Smooth muscle cell of the brain vasculature (primary cell): ENCODE data around the gene CROCC2.

Experiments
- DNase-seq: peaks from one replicate; pipeline ENCODE4 v3.0.0-alpha.2; 2012; ENCODE audit warnings: low read depth, low spot score

CROCC2 gene

DNA sequence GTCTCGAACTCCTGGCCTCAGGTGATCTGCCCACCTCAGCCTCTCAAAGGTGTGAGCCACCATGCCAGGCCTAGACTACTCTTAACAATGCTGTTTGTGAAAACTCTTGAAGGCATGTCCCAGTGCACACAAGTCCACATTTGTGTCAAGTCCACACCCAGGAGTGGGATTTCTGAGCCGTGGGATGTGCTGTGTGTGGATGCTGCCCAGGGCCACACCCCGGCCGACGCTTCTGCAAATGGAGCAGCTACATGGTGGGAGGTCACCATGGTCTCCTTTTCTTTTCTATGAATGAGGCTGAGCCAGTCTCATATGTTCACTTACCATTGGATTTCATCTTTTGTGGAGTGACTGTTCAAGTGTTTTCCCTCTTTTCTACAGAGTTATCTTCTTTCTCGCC, 108.1 kb downstream of the CROCC2 start:
- no peak for DNase-seq

DNA sequence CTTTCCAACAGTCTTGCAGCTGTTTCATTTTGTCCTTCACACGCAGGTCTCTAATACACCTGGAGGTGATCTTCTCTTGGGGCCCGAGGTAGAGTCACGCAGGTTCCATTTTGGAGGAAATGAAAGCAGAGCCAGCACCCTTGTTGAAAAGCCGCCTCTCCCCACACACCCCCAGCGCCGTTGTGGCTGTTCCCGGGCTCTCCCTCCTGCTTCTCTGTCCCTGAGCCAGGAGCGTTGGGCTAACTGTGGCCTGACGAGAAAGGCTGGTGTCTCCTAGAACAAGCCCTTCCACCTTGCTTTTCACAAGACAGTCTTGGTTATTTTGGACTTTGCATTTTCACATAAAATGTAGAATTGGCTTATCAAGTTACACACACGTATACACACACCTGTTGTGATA, 108.6 kb downstream of the CROCC2 start:
- no peak for DNase-seq

DNA sequence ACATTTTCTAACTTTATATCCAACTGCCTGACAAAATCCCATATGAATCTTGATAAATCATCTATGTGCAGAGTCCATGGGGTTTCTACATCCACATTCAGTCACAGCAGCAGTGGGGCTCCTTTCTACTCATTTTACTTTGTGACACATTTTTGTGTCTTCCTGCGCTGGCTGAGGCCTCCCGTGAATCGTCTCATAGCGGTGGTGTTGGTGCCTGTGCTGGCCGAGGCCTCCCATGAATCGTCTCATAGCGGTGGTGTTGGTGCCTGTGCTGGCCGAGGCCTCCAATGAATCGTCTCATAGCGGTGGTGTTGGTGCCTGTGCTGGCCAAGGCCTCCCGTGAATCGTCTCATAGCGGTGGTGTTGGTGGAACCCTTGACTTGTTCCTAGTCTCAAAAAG, 109.3 kb downstream of the CROCC2 start:
- no peak for DNase-seq

DNA sequence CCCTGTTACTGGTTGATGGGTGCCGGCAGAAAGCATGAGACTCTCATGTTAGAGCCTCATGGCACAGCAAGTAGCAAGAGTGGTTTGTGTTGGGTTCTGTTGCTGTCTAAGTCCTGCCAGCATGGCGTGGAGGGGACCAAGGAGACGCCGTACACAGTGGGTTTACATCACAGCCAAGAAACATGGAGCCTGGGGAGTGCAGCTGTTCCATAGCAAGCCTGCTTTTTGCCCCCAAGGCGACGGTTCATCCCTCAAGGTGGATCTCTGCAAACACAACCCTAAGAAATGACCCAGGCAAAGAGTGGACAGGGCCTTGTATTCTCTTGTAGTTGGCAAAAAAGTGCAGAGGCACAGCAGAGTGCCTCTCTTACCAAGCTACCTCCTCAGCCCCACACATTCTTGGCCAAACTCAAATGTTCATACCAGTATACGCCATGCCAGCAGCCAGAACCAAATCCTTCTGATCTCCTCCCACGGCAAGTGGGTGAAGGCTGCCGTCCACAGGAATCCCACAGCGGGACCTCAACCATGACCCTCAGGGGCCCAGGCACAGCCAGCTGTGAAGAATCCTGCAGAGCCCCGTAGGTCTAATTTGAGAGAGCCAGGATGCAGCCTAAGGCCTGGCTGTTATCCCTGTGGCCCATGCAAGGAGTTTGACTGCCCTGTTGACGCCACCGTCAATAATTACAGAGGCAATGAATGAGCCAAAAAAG, 111.2 kb downstream of the CROCC2 start:
- no peak for DNase-seq

DNA sequence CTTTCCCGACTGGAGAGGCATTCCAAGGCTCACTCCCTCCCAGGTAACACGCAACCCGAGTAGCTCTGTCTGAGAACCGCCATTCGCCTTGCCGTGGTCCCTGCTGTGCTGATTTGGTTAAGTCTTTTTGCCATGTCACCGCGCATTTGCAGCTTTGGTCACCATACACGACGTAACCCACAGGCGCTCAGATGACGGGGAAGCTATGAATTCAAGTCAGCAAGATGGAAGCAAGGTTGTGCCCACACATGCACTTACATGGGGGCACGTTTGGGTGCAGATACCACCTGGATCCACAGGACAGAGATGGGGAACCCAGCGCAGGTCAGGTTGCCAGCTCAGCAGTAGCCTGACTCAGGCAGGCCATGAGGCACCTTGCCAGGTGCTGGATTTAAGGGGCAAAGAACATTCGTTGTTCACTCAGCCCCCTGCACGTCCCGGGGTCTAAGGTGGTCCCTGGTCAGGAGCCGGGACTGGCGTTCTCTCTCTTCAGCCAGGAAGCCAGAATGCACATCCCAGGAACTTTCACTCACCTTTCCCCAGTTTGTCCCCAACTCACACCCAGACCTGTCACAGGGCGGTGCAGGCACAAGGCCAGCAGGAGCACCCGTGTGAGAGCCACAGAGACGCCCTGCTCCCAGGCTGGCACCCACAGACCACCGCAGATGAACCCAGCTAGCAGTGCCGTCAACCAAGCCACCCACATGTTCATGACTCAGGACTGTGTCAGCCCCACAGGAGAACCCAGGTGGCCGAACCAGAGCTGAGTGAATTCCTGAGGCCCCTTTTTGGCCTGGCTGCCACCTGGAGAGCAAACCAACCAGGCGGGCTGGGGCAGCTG, 112.1 kb downstream of the CROCC2 start:
- DNase-seq = no peak

DNA sequence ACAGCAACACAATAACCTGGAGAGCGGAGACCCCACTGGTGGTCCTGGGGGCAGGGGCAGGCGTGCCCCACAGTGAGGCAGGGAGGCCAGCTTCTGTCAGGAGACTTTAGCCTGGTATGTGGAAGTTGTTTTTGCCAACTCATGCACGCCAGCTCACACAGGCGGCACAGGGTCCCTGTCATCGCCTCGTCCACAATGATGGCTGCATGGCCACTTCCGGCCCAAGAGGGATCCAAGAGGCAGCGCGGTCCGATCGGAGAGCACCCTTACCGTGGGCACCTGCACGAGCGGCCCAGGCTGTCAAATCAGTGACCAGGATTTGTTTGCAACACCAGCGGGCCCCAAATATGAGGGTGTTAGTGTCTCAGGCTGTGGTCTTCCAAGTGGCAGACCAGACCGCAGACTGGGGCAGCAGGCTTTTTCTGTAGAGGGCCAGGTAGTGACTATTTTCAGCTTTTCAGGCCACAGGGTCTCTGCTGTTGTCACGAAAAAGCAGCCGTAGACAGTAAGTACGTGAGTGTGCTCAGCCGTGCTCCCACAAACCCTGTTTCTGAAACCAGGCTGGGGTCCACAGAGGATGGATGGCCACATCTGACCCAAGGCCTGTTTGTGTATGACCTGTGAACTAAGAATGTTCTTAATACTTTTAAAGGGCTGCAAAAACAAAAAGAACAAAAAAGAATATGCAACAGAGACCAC, 113.5 kb downstream of the CROCC2 start:
- DNase-seq = no peak

DNA sequence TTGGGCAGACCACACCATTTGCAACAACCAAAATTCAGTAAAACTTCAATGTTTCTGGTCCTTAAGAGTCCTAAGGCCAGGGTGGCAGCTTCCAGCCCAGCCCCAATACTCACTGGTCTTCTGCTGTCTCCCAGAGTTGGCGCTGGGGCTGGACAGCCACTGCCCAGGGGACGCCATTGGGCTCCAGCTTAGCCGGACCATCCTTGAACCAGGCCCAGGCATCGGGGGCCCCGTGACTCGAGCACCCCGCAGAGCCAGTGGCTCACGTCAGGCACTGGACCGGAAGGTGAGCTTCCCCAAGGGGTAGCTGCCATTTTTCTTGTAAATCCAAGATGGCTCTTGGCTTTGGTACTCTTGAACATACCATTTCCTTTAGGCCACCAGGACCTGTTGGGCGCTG, 114.1 kb downstream of the CROCC2 start:
- DNase-seq = no peak

DNA sequence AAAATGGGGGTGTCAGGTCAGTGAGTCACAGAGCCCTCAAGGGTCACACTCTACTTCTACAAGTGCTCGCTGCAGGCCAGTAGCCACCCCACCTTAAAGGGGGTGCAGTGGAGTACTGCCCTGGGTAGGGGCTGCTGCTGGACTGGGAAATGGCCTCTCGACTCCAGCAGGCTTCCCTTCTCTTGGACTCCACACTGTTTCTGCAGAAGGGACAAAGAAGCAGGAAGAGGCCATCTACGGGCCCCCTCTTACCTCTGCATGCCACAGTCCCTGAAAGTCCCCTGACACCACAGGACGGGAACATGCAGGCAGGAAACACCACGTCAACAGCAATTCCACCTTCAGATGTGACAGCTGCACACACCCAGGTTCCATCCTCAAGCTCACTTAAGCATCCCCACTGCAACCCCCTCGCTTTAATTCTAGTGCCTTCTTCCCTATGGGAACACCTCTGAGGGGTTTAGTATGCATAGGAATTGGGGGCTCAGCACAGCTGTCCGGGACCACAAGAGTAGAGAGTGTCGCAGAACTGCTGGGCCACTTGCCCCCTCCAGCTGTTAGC, 114.6 kb downstream of the CROCC2 start:
- no peak for DNase-seq

DNA sequence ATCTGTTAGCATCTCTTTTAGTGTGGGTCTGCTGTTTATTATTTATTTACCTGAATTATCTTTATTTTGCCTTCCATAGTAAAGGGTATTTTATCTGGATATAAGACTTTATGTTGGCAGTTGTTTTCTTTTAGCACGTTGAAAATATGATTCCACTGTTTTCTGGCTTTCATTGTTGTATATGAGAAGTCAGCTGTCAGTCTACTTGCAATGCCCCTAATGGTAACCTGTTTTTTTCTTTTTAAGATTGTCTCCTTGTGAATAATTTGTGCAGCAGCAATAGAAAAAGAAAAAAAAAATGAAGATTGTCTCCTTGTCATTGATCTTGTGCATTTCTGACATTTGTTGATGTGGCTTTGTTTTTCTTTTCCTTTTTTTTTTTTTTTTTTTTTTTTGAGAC, 119.5 kb downstream of the CROCC2 start:
- no peak for DNase-seq

DNA sequence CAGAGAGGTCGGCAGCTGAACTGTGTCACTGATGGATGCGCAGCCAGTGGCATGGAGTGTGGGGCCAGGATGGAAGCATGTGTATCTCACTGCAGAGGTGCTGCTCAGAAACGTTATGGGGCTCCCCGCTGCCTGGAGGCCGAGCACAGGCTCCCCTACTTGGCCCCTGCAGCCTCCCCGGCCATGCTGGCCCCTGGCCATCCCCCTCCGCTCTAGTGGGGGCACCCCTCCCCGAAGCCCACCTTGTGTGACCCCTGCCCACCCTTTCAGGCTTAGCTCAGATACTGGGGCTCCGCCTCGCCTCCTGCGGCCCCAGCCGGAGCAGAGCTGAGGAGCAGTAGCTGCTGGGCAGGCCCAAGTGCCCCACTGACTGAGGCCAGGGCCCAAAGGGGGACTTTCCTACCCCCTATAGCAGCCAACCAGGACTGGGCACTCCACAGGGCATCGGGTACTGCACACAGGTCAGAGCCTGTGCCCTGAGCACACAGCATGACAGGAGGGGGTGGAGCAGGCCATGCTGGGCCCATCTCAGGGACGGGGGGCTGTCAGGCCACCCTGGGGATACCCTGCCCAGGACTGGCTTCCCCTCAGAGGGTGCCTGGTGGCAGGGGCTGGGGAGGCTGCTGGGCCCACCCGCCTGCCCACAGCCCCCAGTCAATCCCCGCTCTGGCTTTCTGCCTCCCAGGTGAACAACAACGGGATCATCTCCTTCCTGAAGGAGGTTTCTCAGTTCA, 123.6 kb downstream of the CROCC2 start:
- DNase-seq = no peak

DNA sequence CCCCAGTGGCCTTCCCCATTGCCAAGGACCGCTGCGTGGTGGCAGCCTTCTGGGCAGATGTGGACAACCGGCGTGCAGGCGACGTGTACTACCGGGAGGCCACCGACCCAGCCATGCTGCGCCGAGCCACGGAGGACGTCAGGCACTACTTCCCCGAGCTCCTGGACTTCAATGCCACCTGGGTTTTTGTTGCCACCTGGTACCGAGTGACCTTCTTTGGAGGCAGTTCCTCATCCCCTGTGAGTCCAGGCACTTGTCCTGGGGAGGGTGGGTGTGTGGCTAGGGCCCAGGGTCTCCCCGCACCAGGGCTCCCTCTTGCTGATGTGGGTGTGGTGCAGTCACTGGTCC, 124.2 kb downstream of the CROCC2 start:
- DNase-seq = no peak

DNA sequence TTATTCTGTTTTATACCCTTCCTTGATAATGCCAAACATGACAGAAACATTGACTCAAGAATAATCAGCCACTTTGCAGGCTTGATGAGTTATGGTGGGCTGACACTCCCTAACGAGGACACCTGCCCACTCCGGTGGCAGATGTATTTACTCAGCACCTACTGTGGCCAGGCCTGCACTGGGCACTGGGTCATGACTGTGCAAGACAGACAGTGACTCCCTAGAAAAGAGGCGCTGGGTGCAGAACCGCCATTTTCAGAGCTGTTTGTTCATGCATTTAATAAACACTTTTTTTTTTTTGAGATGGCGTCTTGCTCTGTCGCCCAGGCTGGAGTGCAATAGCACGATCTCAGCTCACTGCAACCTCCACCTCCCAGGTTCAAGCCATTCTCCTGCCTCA, 124.7 kb downstream of the CROCC2 start:
- no peak for DNase-seq

DNA sequence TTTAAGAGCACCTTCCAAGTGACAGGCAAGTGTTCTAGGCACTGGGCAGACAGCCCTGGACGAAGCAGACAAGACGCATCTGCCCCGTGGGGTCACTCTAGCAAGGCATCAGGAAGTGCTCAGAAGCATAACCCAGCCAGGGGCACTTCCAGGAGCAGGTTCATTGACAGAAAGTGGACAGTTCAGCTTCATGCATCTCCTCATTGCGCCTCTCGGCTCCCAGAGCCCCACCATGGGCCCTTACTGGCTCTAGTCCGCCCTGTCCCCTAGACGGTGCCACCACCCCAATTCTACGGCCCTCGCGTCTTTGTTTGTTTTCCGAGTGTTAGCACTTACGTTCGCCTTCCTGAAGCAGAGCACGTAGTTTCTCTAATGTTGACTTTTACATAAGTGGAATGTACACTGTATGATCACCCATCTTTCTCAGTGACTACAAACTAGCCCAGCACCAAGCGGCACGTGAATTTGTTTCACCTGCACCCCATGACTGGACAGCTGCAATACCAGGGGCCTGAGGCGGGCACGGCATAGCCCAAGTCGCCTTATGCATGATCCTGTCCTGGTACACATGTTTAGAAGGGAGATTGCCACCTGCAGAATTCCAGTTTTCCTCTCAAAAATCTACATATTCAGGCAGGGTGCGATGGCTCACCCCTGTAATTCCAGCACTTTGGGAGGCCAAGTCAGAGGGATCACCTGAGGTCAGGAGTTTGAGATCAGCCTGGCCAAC, 125.5 kb downstream of the CROCC2 start:
- DNase-seq = no peak

DNA sequence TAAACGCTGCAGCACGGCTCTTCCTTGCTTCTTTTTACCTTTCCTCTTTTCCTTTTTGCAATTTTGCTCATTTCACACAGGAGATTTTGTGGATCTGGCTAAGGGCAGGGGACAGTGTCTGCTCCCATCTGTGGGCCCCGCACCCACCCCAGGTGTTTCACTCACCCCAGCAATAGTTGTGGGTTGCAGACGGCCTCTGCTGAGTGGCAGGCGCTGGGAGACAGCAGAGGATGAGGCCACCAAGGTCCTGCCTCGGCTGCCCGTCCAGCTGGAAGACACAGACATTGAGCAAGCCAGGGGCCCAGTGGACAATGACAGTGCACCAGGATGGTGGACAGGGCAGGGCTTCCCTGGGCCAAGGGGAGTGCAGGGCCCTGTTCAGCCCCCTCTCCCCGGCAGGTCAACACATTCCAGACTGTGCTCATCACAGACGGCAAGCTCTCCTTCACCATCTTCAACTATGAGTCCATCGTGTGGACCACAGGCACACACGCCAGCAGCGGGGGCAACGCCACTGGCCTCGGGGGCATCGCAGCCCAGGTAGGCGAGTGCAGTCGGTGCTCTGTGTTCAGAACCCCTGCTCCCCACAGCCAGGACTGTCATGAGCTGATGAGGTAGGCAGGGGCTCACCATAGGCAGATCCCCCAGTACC, 127.3 kb downstream of the CROCC2 start:
- DNase-seq = no peak

DNA sequence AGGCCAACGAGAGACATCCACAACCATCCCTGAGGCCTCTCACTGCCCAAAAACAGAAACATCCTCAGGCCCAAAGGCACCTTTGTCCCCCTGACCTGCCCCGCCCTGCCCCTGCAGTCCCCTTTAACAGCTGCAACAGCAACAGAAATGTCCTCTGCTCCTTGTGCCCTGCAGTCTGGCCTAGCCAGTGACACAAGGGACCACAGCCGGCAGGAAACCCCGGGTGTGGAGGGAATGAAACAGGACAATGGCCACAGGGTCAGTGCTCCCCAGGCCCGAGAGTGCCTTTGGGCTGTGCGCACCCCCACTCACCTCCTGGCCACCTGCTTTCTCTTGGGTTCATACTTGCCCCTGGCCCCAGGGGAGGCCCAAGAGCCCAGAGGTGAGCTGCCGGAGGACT, 127.9 kb downstream of the CROCC2 start:
- DNase-seq = no peak

DNA sequence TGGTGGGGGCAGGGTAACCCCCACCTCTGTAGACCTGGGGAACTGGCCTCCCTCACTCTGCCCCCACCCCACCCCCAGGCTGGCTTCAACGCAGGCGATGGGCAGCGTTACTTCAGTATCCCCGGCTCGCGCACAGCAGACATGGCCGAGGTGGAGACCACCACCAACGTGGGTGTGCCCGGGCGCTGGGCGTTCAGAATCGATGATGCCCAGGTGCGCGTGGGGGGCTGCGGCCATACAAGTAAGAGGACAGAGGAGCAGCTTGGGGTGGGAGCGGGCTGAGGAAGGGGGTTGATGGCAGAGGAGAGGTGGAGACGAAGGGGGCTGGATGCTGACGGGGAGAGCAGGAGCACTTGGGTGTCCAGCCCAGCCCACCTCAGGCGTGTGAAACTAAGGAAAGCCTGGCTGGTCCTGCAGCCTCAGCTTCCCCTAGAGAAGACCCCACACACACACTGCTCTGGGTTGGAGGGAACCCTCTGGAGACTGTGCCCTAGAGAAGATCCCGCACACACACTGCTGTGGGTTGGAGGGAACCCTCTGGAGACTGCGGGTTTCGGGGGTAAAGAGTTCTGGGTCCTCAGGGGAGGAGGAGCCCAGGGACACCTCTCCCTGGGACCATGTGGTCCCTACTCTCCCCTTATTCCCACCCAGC, 128.5 kb downstream of the CROCC2 start:
- DNase-seq = no peak

DNA sequence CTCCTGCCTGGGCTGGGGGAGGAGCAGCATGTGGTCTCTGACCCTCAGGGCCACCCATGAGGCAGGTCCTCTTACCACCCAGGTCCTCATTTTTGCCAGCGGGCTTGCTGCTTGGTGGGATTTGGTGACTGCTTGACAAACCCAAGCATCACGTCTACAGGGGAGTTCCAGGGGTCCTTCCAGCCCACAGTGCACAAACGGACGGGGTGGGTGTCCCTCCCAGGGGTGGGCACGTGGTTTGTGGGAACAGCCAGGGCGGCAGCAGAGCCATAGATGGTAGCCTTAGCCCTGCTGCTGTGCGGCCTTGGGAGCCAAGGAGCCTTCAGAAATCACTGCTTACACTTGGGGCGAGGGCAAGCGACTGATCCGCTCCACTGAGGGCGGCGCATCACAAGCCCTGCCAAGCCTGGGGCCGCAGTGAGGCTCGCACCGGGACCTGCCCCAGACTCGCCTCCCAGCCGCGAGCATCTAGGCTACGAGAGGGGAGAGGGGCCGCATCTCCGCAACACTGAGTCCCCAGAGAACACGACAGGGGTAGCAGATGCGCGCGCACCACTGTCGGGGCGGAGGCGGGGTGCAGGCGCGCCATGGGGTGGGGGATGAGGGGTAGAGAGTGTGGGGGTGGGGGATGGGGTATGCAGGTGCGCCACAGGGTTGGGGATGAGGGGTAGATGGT, 129.1 kb downstream of the CROCC2 start:
- DNase-seq = no peak

DNA sequence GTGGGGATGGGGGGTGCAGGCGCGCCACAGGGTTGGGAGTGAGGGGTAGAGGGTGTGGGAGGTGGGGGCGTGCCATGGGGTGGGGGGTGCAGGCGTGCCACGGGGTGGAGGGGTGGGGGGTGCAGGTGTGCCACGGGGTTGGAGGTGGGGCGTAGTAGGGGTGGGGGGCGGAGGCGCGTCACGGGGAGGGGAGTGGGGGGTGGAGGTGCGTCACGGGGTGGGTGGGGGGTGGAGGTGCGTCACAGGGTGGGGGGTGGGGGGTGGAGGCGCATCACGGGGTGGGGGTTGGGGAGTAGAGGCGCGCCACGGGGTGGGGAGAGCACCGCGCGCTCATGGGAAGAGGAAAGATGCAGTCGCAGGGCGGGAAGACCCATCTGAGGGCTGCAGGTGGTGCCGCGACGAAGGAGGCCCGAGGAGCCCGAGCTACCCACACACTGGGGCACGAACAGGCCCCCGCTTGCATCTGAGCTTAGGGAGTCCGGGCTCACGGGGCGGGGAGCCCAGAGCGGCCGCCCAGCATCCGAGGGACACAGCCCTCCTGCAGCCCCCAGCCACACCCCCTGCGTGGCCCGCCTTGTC, 129.8 kb downstream of the CROCC2 start:
- no peak for DNase-seq

DNA sequence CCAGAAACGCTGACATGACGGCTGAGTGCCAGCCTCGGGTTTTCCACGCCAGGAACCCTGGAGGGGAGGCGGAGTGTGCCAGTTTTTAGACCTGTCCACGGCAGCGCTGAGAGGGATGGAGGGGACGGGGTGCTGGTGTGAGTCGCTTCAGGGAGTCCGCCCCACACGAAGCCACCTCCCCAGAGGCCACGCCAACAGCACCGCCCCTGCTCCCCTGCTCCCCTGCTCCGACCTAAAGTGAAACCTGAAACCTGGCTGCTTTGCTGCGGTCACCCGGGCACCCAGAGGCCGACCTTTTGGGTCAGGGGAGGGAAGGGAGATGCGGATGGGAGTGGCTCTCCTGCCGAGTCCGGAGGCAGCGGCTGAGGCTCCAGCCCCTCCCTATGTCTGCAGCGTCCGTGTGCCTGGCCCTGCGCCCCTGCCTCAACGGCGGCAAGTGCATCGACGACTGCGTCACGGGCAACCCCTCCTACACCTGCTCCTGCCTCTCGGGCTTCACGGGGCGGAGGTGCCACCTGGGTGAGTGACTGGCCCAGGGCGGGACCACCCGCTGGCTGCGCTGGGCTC, 130.3 kb downstream of the CROCC2 start:
- DNase-seq = no peak
